Ascending aorta (tissue), 2 donors: ENCODE data around the gene KCNJ13. TPM values are rescaled to one million over a fixed set of nuclear protein-coding genes. Genes with fewer than 3 reads are reported as not detected.

Experiments used
- DNase-seq, 2 donors: peaks; one replicate each; pipeline ENCODE4 v3.0.0-alpha.2; 2019; ENCODE audit warnings: low spot score in 2 of 2
- H3K27ac ChIP-seq, 2 donors: fragments of 200-600 bp; sonication (generic); one replicate each; pipeline ENCODE4 v1.5.1; 2016 to 2017; ENCODE audit warnings: mild to moderate bottlenecking in 1 of 2
- H3K27me3 ChIP-seq: fragments of 200-600 bp; sonication (generic); one replicate; pipeline ENCODE4 v1.5.1; 2017
- H3K36me3 ChIP-seq, 2 donors: fragments of 200-600 bp; sonication (generic); one replicate each; pipeline ENCODE4 v1.5.1; 2016
- H3K4me1 ChIP-seq, 2 donors: fragments of 200-600 bp; sonication (generic); one replicate each; pipeline ENCODE4 v1.5.1; 2016 to 2017; ENCODE audit warnings: mild to moderate bottlenecking in 1 of 2
- H3K4me3 ChIP-seq, 2 donors: fragments of 200-600 bp; sonication (generic); one replicate each; pipeline ENCODE4 v1.5.1; 2016 to 2017; ENCODE audit warnings: mild to moderate bottlenecking in 1 of 2
- H3K9me3 ChIP-seq, 2 donors: fragments of 200-600 bp; sonication (generic); one replicate each; pipeline ENCODE4 v1.5.1; 2016
- intact Hi-C: fragments of 100-400 bp; cut with DNase I; formaldehyde crosslinking; loops from one replicate; pipeline ENCODE4 v1.15.1; 2023
- total RNA-seq: library from RNA; depleted of rRNA; stranded (reverse); fragments of >200 nt; gene quantifications from one replicate; pipeline ENCODE4 v1.1.0, GENCODE V29; 2016
- TF ChIP-seq, protein P1 (sequence below), 3 experiments: fragments of 200-600 bp in 2 of 3; fragments of 450-650 bp in 1 of 3; sonication (generic) in 2 of 3; IDR thresholded peaks; one replicate each; pipeline ENCODE4 v1.5.1; 2016 to 2019; ENCODE audit warnings: antibody characterized with exemption in 3 of 3, mild to moderate bottlenecking in 1 of 3, moderate library complexity in 1 of 3

KCNJ13 gene
- total RNA-seq, 1 donor from 2014 or later = not detected

- Histone ChIP-seq H3K36me3 (peaks cover 30 to 44% of the 10 kb centered on the region in 2 donors), H3K27me3 (no peaks in the 10 kb centered on the region), H3K27ac (no peak overlapping the region), H3K4me1 (no peaks in the 10 kb centered on the region), H3K9me3 (no peaks in the 10 kb centered on the region), H3K4me3 (no peak overlapping the region)
- no peak for DNase-seq
- TF ChIP-seq, protein P1, sequence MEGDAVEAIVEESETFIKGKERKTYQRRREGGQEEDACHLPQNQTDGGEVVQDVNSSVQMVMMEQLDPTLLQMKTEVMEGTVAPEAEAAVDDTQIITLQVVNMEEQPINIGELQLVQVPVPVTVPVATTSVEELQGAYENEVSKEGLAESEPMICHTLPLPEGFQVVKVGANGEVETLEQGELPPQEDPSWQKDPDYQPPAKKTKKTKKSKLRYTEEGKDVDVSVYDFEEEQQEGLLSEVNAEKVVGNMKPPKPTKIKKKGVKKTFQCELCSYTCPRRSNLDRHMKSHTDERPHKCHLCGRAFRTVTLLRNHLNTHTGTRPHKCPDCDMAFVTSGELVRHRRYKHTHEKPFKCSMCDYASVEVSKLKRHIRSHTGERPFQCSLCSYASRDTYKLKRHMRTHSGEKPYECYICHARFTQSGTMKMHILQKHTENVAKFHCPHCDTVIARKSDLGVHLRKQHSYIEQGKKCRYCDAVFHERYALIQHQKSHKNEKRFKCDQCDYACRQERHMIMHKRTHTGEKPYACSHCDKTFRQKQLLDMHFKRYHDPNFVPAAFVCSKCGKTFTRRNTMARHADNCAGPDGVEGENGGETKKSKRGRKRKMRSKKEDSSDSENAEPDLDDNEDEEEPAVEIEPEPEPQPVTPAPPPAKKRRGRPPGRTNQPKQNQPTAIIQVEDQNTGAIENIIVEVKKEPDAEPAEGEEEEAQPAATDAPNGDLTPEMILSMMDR (IDR thresholded peaks at IDR 0.05) = no peak
- intact Hi-C loops = no loop called here
Measured at GRCh38 chr2:232750135-232750671, 26.2 kb downstream of the KCNJ13 start.

GRCh38 chr2:232749331-232749730 is 27.0 kb downstream of the KCNJ13 start:
- H3K27ac ChIP-seq = no peak overlapping the region
- TF ChIP-seq, protein P1 (IDR thresholded peaks at IDR 0.05) = no peak
- no peaks in the 10 kb centered on the region for H3K9me3 ChIP-seq
- no peaks in the 10 kb centered on the region for H3K4me1 ChIP-seq
- peaks cover 27 to 40% of the 10 kb centered on the region in 2 donors for H3K36me3 ChIP-seq
- H3K4me3 ChIP-seq = no peak overlapping the region
- no peaks in the 10 kb centered on the region for H3K27me3 ChIP-seq
- intact Hi-C loops = no loop called here
- no peak for DNase-seq

GRCh38 chr2:232748038-232748437 is 28.3 kb downstream of the KCNJ13 start:
- peaks cover 27 to 36% of the 10 kb centered on the region in 2 donors for H3K36me3 ChIP-seq
- no peak for DNase-seq
- TF ChIP-seq, protein P1 (IDR thresholded peaks at IDR 0.05) = no peak

DNA sequence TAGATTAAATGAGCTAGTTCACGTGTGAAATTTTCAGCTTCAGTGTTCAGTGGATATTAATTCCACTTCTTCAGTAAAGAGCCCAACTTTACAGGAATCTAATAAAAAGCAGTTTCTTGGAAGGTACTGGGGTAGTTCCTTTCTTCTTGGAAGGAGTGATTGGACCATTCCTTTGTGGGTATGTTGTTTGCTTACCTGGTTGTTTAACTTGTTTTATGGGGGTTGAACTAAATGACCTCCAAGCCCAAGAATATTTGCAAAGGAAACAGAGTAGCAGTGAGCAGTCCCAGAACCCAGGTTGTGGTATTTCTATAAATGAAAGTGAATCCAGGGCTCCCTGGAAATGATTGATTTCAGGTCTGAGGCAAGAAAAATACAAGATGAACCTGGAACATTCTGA is 31.4 kb downstream of the KCNJ13 start:
- TF ChIP-seq, protein P1 (IDR thresholded peaks at IDR 0.05) = no peak
- Histone ChIP-seq H3K27me3 (no peaks in the 10 kb centered on the region), H3K9me3 (no peaks in the 10 kb centered on the region), H3K4me3 (no peak overlapping the region), H3K36me3 (peaks cover 23 to 26% of the 10 kb centered on the region in 2 donors), H3K4me1 (no peaks in the 10 kb centered on the region), H3K27ac (no peak overlapping the region)
- intact Hi-C loops = no loop called here
- no peak for DNase-seq

More at GRCh38 chr2:232748038-232748437, 28.3 kb downstream of the KCNJ13 start:
- H3K27me3 ChIP-seq = no peaks in the 10 kb centered on the region
- H3K9me3 ChIP-seq = no peaks in the 10 kb centered on the region
- no peak overlapping the region for H3K4me3 ChIP-seq
- intact Hi-C loops = no loop called here
- H3K4me1 ChIP-seq = no peaks in the 10 kb centered on the region
- no peak overlapping the region for H3K27ac ChIP-seq

GRCh38 chr2:232741972-232742371 is 34.4 kb downstream of the KCNJ13 start:
- TF ChIP-seq, protein P1 (IDR thresholded peaks at IDR 0.05) = no peak
- DNase-seq = no peak
- intact Hi-C loops = no loop called here

DNA sequence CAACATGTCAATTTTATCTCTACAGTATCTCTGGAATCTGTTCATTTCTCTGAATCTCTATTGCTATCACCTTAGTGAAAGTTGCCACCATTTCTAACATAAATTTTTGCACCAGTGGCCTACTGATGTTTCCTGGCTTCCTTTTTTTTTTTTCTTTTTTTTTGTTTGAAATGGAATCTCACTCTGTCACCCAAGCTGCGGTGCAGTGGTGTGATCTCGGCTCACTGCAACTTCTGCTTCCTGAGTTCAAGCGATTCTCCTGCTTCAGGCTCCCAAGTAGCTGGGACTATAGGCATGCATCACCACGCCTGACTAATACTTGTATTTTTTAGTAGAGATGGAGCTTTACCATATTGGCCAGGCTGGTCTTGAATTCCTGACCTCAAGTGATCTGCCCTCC is 35.1 kb downstream of the KCNJ13 start:
- Histone ChIP-seq H3K27ac (no peak overlapping the region), H3K27me3 (no peaks in the 10 kb centered on the region), H3K4me3 (no peak overlapping the region), H3K9me3 (no peaks in the 10 kb centered on the region), H3K36me3 (peaks cover 4 to 5% of the 10 kb centered on the region in 2 donors), H3K4me1 (no peaks in the 10 kb centered on the region)
- TF ChIP-seq, protein P1 (IDR thresholded peaks at IDR 0.05) = no peak
- no peak for DNase-seq
- intact Hi-C loops = no loop called here

More at GRCh38 chr2:232741972-232742371, 34.4 kb downstream of the KCNJ13 start:
- Histone ChIP-seq H3K4me3 (no peak overlapping the region), H3K27me3 (no peaks in the 10 kb centered on the region), H3K9me3 (no peaks in the 10 kb centered on the region), H3K4me1 (no peaks in the 10 kb centered on the region), H3K27ac (no peak overlapping the region), H3K36me3 (peaks cover 3 to 4% of the 10 kb centered on the region in 2 donors)
